DMS53 treated with DMSO at 0.1 percent for 48 hours (cell line): Measurements from ENCODE around the gene FLRT2.

Experiments used
- DNase-seq: peaks from one replicate; lab custom pipeline; 2025; ENCODE audit not compliant: unreplicated experiment; lab: John Stamatoyannopoulos, UW

The FLRT2 gene

GRCh38 chr14:85644211-85644610 is 114.3 kb downstream of the FLRT2 start:
- no peak for DNase-seq

GRCh38 chr14:85653029-85653428 is 123.1 kb downstream of the FLRT2 start:
- no peak for DNase-seq

GRCh38 chr14:85660243-85660922 is 130.4 kb downstream of the FLRT2 start:
- no peak for DNase-seq

GRCh38 chr14:85662096-85662495 is 132.2 kb downstream of the FLRT2 start:
- no peak for DNase-seq

- DNase-seq: no peak
These were observed 133.3 kb downstream of the FLRT2 start for GRCh38 chr14:85663256-85663655.

GRCh38 chr14:85663667-85664066 is 133.7 kb downstream of the FLRT2 start:
- DNase-seq: no peak

GRCh38 chr14:85675957-85676356 is 146.0 kb downstream of the FLRT2 start:
- DNase-seq: no peak

GRCh38 chr14:85686908-85687307 is 157.0 kb downstream of the FLRT2 start:
- DNase-seq: no peak

GRCh38 chr14:85687456-85687855 is 157.5 kb downstream of the FLRT2 start:
- no peak for DNase-seq

- DNase-seq: no peak
These were observed 158.1 kb downstream of the FLRT2 start for GRCh38 chr14:85688006-85688405.

GRCh38 chr14:85695300-85695699 is 165.4 kb downstream of the FLRT2 start:
- DNase-seq: no peak

GRCh38 chr14:85701116-85701515 is 171.2 kb downstream of the FLRT2 start:
- no peak for DNase-seq

GRCh38 chr14:85701763-85702162 is 171.8 kb downstream of the FLRT2 start:
- no peak for DNase-seq

- no peak for DNase-seq
These were observed 172.2 kb downstream of the FLRT2 start for GRCh38 chr14:85702191-85702590.

- no peak for DNase-seq
These were observed 173.1 kb downstream of the FLRT2 start for GRCh38 chr14:85702997-85703396.
